Raji (cell line): ENCODE results near the gene SOX5.

Experiments
- POLR2A ChIP-seq: IDR thresholded peaks from 2 replicates; pipeline ENCODE4 v1.6.1; 2011; ENCODE audit warnings: low read depth, low read length, control low read depth; ENCODE audit not compliant: insufficient read depth

SOX5 gene

GRCh38 chr12:23817345-23817744 is 132.1 kb downstream of the SOX5 start:
- TF ChIP-seq POLR2A, result no peak

GRCh38 chr12:23816394-23816851 is 133.0 kb downstream of the SOX5 start:
- no peak for TF ChIP-seq POLR2A

GRCh38 chr12:23815810-23816209 is 133.7 kb downstream of the SOX5 start:
- no peak for TF ChIP-seq POLR2A

GRCh38 chr12:23813206-23813605 is 136.3 kb downstream of the SOX5 start:
- no peak for TF ChIP-seq POLR2A

GRCh38 chr12:23810329-23810902 is 139.1 kb downstream of the SOX5 start:
- no peak for TF ChIP-seq POLR2A

GRCh38 chr12:23803540-23803939 is 145.9 kb downstream of the SOX5 start:
- no peak for TF ChIP-seq POLR2A

GRCh38 chr12:23795494-23795893 is 154.0 kb downstream of the SOX5 start:
- TF ChIP-seq POLR2A, result no peak

GRCh38 chr12:23781118-23781517 is 168.4 kb downstream of the SOX5 start:
- TF ChIP-seq POLR2A, result no peak

- TF ChIP-seq POLR2A, result no peak
Measured at GRCh38 chr12:23775208-23775607, 174.3 kb downstream of the SOX5 start.

GRCh38 chr12:23771240-23771949 is 178.1 kb downstream of the SOX5 start:
- TF ChIP-seq POLR2A, result no peak

GRCh38 chr12:23770202-23770938 is 179.1 kb downstream of the SOX5 start:
- TF ChIP-seq POLR2A, result no peak

- TF ChIP-seq POLR2A, result no peak
Measured at GRCh38 chr12:23767834-23768233, 181.6 kb downstream of the SOX5 start.

GRCh38 chr12:23763724-23764123 is 185.7 kb downstream of the SOX5 start:
- no peak for TF ChIP-seq POLR2A

GRCh38 chr12:23760495-23760894 is 189.0 kb downstream of the SOX5 start:
- TF ChIP-seq POLR2A, result no peak

GRCh38 chr12:23758608-23759007 is 190.9 kb downstream of the SOX5 start:
- TF ChIP-seq POLR2A, result no peak

- no peak for TF ChIP-seq POLR2A
Measured at GRCh38 chr12:23757541-23757962, 191.9 kb downstream of the SOX5 start.
